ENCODE measurements around the gene BICD1. TPM values are rescaled to one million over a fixed set of nuclear protein-coding genes. Genes with fewer than 3 reads are reported as not detected.
A peak's percentile ranks its signal among the peaks of the same experiment; 100 is the strongest.

The BICD1 gene
- total and polyA plus RNA-seq, 2 of the 13 experiments (the other 11 are each of a cell fraction or from before 2014, with no cell fraction given) = 4.5 to 5.2 TPM

DNA sequence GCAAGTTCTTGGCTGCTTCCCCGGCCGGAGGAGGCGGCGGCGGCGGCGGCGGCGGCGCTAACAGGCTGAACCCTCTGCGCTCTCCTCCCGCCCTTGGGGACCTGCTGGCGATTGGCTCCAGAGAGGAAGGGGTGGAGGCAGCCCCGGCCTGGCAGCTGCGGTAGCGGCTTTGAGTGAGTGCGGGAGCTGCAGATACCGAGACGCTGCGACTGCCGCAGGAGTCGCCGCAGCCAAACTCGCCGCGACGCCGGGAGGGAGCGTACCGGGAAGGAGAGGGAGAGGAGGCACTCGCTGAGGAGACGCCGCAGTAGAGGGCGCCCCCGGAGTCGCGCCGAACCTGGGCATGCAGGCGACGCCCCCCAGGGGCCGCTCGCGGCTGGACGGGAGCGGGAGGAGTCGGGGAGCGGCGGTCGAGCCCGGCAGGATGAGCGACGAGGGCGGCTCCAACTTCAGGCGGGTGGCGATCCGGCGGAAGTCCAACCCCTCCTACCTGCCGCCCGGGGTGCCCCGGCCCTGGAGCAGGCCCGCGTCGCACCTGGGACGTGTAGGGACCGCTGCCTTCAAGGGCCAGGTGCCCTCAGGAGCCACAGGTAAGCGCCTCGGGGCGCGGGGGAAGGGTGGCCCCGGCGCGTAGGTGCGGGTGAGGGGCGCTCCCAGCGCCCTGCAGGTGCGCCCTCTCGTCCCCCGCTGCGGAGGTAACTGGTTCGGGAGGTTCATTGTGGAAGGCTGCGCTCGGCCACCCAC, 292.9 kb downstream of the BICD1 start, which contains the start of gene FGD4 (continued):
- TF ChIP-seq SALL1 (CRISPR knock-in tag; IDR thresholded peaks at IDR 0.05) (peak; percentile 53; the same call in 1 of the 2 replicates), EP300 (IDR thresholded peaks at IDR 0.05; ENCODE audit: low read depth in 2 of 2, low read length in 2 of 2) (no peak), EP300 (CRISPR knock-in tag; IDR thresholded peaks at IDR 0.05; ENCODE audit: borderline replicate concordance) (no peak), TCF12 (IDR thresholded peaks at IDR 0.05) (no peak), TCF12 (CRISPR knock-in tag; IDR thresholded peaks at IDR 0.05) (no peak; the same call in 1 of the 2 replicates), RARG (CRISPR knock-in tag; IDR thresholded peaks at IDR 0.05; ENCODE audit: low read depth) (no peak), ZNF652 (CRISPR knock-in tag; IDR thresholded peaks at IDR 0.05; ENCODE audit: borderline replicate concordance, low read depth) (0 out of 2 replicates have a peak, but pooled peaks have one; percentile 32), FOXA3 (CRISPR knock-in tag; IDR thresholded peaks at IDR 0.05) (peak; percentile 16; the same call in 1 of the 2 replicates), POLR2G (IDR thresholded peaks at IDR 0.05; ENCODE audit: low read depth, low read length) (peak; percentile 38; the same call in 1 of the 2 replicates), ZNF660 (CRISPR knock-in tag; IDR thresholded peaks at IDR 0.05; ENCODE audit: borderline replicate concordance, low read depth) (no peak), ZSCAN12 (CRISPR knock-in tag; IDR thresholded peaks at IDR 0.05) (0 out of 2 replicates have a peak, but pooled peaks have one; percentile 31), GABPB1 (CRISPR knock-in tag; IDR thresholded peaks at IDR 0.05) (peak; percentile 85; the same call in 1 of the 2 replicates), ZNF788 (CRISPR knock-in tag; IDR thresholded peaks at IDR 0.05; ENCODE audit: borderline replicate concordance) (peak; percentile 68; the same call in 1 of the 2 replicates), RXRB (CRISPR knock-in tag; IDR thresholded peaks at IDR 0.05; ENCODE audit: borderline replicate concordance) (no peak), SIX4 (CRISPR knock-in tag; IDR thresholded peaks at IDR 0.05) (no peak), MED1 (CRISPR knock-in tag; IDR thresholded peaks at IDR 0.05) (peak; percentile 49; the same call in 1 of the 2 replicates), KDM5B (CRISPR knock-in tag; IDR thresholded peaks at IDR 0.05; ENCODE audit: borderline replicate concordance) (peak; percentile 84)
- TF ChIP-seq, protein P1, sequence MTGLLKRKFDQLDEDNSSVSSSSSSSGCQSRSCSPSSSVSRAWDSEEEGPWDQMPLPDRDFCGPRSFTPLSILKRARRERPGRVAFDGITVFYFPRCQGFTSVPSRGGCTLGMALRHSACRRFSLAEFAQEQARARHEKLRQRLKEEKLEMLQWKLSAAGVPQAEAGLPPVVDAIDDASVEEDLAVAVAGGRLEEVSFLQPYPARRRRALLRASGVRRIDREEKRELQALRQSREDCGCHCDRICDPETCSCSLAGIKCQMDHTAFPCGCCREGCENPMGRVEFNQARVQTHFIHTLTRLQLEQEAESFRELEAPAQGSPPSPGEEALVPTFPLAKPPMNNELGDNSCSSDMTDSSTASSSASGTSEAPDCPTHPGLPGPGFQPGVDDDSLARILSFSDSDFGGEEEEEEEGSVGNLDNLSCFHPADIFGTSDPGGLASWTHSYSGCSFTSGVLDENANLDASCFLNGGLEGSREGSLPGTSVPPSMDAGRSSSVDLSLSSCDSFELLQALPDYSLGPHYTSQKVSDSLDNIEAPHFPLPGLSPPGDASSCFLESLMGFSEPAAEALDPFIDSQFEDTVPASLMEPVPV (CRISPR knock-in tag; IDR thresholded peaks at IDR 0.05) = no peak
- TF ChIP-seq, protein P2, sequence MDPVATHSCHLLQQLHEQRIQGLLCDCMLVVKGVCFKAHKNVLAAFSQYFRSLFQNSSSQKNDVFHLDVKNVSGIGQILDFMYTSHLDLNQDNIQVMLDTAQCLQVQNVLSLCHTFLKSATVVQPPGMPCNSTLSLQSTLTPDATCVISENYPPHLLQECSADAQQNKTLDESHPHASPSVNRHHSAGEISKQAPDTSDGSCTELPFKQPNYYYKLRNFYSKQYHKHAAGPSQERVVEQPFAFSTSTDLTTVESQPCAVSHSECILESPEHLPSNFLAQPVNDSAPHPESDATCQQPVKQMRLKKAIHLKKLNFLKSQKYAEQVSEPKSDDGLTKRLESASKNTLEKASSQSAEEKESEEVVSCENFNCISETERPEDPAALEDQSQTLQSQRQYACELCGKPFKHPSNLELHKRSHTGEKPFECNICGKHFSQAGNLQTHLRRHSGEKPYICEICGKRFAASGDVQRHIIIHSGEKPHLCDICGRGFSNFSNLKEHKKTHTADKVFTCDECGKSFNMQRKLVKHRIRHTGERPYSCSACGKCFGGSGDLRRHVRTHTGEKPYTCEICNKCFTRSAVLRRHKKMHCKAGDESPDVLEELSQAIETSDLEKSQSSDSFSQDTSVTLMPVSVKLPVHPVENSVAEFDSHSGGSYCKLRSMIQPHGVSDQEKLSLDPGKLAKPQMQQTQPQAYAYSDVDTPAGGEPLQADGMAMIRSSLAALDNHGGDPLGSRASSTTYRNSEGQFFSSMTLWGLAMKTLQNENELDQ (CRISPR knock-in tag; IDR thresholded peaks at IDR 0.05; ENCODE audit: borderline replicate concordance) = no peak
- TF ChIP-seq, protein P3, sequence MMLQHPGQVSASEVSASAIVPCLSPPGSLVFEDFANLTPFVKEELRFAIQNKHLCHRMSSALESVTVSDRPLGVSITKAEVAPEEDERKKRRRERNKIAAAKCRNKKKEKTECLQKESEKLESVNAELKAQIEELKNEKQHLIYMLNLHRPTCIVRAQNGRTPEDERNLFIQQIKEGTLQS (CRISPR knock-in tag; IDR thresholded peaks at IDR 0.05) = no peak
- TF ChIP-seq, protein P4, sequence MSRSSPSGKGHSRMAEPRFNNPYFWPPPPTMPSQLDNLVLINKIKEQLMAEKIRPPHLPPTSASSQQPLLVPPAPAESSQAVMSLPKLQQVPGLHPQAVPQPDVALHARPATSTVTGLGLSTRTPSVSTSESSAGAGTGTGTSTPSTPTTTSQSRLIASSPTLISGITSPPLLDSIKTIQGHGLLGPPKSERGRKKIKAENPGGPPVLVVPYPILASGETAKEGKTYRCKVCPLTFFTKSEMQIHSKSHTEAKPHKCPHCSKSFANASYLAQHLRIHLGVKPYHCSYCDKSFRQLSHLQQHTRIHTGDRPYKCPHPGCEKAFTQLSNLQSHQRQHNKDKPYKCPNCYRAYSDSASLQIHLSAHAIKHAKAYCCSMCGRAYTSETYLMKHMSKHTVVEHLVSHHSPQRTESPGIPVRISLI (CRISPR knock-in tag; IDR thresholded peaks at IDR 0.05; ENCODE audit: borderline replicate concordance) = peak; percentile 58; the same call in 1 of the 2 replicates
- TF ChIP-seq, protein P5, sequence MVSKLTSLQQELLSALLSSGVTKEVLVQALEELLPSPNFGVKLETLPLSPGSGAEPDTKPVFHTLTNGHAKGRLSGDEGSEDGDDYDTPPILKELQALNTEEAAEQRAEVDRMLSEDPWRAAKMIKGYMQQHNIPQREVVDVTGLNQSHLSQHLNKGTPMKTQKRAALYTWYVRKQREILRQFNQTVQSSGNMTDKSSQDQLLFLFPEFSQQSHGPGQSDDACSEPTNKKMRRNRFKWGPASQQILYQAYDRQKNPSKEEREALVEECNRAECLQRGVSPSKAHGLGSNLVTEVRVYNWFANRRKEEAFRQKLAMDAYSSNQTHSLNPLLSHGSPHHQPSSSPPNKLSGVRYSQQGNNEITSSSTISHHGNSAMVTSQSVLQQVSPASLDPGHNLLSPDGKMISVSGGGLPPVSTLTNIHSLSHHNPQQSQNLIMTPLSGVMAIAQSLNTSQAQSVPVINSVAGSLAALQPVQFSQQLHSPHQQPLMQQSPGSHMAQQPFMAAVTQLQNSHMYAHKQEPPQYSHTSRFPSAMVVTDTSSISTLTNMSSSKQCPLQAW (CRISPR knock-in tag; IDR thresholded peaks at IDR 0.05) = no peak

Data from HepG2 (cell line).